Prostate gland (tissue), 2 donors: ENCODE results near the gene SLC39A12.

Source experiments
- POLR2A ChIP-seq: fragments of 450-650 bp; IDR thresholded peaks from one replicate; pipeline ENCODE4 v1.6.1; 2016; ENCODE audit warnings: antibody characterized with exemption, mild to moderate bottlenecking
- POLR2AphosphoS5 ChIP-seq: sonication (generic); formaldehyde crosslinking; IDR thresholded peaks from one replicate; pipeline ENCODE4 v1.6.1; 2017; ENCODE audit warnings: antibody characterized with exemption
- TF ChIP-seq, protein P1 (sequence below), 4 experiments: fragments of 200-600 bp in 2 of 4; fragments of 450-650 bp in 2 of 4; sonication (generic) in 2 of 4; IDR thresholded peaks; 1 replicate in 3 of 4; 2 replicates in 1 of 4; pipeline ENCODE4 v1.5.1; 2016 to 2019; ENCODE audit warnings: antibody characterized with exemption in 4 of 4, mild to moderate bottlenecking in 2 of 4, moderate library complexity in 2 of 4

- TF ChIP-seq POLR2A (no peak), POLR2AphosphoS5 (no peak)
- TF ChIP-seq, protein P1, sequence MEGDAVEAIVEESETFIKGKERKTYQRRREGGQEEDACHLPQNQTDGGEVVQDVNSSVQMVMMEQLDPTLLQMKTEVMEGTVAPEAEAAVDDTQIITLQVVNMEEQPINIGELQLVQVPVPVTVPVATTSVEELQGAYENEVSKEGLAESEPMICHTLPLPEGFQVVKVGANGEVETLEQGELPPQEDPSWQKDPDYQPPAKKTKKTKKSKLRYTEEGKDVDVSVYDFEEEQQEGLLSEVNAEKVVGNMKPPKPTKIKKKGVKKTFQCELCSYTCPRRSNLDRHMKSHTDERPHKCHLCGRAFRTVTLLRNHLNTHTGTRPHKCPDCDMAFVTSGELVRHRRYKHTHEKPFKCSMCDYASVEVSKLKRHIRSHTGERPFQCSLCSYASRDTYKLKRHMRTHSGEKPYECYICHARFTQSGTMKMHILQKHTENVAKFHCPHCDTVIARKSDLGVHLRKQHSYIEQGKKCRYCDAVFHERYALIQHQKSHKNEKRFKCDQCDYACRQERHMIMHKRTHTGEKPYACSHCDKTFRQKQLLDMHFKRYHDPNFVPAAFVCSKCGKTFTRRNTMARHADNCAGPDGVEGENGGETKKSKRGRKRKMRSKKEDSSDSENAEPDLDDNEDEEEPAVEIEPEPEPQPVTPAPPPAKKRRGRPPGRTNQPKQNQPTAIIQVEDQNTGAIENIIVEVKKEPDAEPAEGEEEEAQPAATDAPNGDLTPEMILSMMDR (IDR thresholded peaks at IDR 0.05): no peak
Measured at GRCh38 chr10:17904564-17904963, 47.2 kb upstream of the SLC39A12 start.
